OCI-LY3 (cell line): ENCODE measurements around the gene IQCM.
"Not testable (repeated sequence)": the region's sequence is repeated elsewhere in the genome, so short reads cannot be mapped to it uniquely, and the experiment has no call there.

ENCODE experiments used
- H2AFZ ChIP-seq: fragments of 200-600, 300-600 bp; shearing (Covaris generic); 2 replicates; pipeline ENCODE4 v1.6.0; 2014; ENCODE audit warnings: antibody characterized with exemption, low read depth, low read length
- H3K27ac ChIP-seq: fragments of 200-600, 300-600 bp; sonication (generic); 2 replicates; pipeline ENCODE4 v1.5.1; 2014; ENCODE audit warnings: mild to moderate bottlenecking, low read length, moderate library complexity, mixed read lengths
- H3K27me3 ChIP-seq: fragments of 200-600, 300-600 bp; sonication (generic); 2 replicates; pipeline ENCODE4 v1.6.1; 2014; ENCODE audit warnings: low read depth, low read length, mixed read lengths
- H3K36me3 ChIP-seq: fragments of 200-600, 300-600 bp; sonication (generic); replicated peaks from 2 replicates; pipeline ENCODE3; 2014; ENCODE audit warnings: low read depth, low read length, mixed read lengths
- H3K4me1 ChIP-seq: fragments of 300-600, 200-600 bp; sonication (generic); 2 replicates; pipeline ENCODE4 v1.6.1; 2014; ENCODE audit warnings: low read length, mixed read lengths
- H3K4me2 ChIP-seq: fragments of 200-600, 300-600 bp; sonication (generic); 2 replicates; pipeline ENCODE4 v1.6.1; 2014; ENCODE audit warnings: low read length, mixed read lengths
- H3K4me3 ChIP-seq: fragments of 300-600, 200-600 bp; sonication (generic); 2 replicates; pipeline ENCODE4 v1.5.1; 2014; ENCODE audit warnings: antibody characterized with exemption, mild to moderate bottlenecking, low read length, moderate library complexity
- H3K79me2 ChIP-seq: fragments of 300-600, 200-600 bp; shearing (Covaris generic); 2 replicates; pipeline ENCODE4 v1.6.1; 2014; ENCODE audit warnings: mild to moderate bottlenecking, low read length, mixed read lengths
- H3K9ac ChIP-seq: fragments of 300-600, 200-600 bp; shearing (Covaris generic); 2 replicates; pipeline ENCODE4 v1.6.0; 2014; ENCODE audit warnings: mild to moderate bottlenecking, low read length, moderate library complexity
- H3K9me3 ChIP-seq: fragments of 200-600, 300-600 bp; shearing (Covaris generic); 2 replicates; pipeline ENCODE4 v1.6.1; 2014; ENCODE audit warnings: low read length, mixed read lengths; ENCODE audit not compliant: insufficient read depth
- H4K20me1 ChIP-seq: fragments of 200-600, 300-600 bp; sonication (generic); 2 replicates; pipeline ENCODE4 v1.6.1; 2016; ENCODE audit warnings: low read length, mixed read lengths; ENCODE audit not compliant: insufficient read depth
- EZH2phosphoT487 ChIP-seq: fragments of 200-600 bp; shearing (Covaris generic); IDR thresholded peaks from 2 replicates; pipeline ENCODE4 v1.6.1; 2018; ENCODE audit warnings: antibody characterized with exemption, mixed run types, low read depth
- TF ChIP-seq, protein P1 (sequence below): fragments of 200-600, 300-600 bp; sonication (generic); IDR thresholded peaks from 2 replicates; pipeline ENCODE4 v1.5.1; 2014; ENCODE audit warnings: antibody characterized with exemption, low read length, low read depth

IQCM gene

DNA sequence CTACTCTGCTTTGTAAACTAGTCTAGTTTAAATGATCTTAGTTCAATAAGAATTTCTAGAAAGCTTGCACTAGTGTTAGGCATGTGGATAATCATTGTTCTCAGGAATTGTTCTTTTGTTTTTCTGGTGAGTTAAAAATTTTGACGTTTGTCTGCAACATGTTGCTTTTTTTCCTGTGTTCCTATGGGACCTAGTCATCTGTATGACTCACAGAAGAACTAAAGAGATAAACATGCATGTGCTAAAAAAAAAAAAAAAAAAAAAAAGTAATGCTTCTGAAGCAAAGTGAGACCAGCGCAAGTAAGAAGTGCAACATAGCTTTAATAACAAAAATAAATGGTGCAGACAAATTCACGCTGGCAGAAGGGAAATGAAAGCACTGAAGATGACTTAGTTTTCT is 471.2 kb downstream of the IQCM start:
- Histone ChIP-seq H3K79me2 (no peaks in the 10 kb centered on the region), H3K27me3 (no peaks in the 10 kb centered on the region), H3K9me3 (no peaks in the 10 kb centered on the region), H2AFZ (no peak overlapping the region), H3K4me3 (no peak overlapping the region), H4K20me1 (no peaks in the 10 kb centered on the region), H3K4me2 (no peak overlapping the region), H3K36me3 (no peaks in the 10 kb centered on the region), H3K4me1 (no peaks in the 10 kb centered on the region), H3K9ac (no peak overlapping the region), H3K27ac (no peak overlapping the region)
- TF ChIP-seq, protein P1, sequence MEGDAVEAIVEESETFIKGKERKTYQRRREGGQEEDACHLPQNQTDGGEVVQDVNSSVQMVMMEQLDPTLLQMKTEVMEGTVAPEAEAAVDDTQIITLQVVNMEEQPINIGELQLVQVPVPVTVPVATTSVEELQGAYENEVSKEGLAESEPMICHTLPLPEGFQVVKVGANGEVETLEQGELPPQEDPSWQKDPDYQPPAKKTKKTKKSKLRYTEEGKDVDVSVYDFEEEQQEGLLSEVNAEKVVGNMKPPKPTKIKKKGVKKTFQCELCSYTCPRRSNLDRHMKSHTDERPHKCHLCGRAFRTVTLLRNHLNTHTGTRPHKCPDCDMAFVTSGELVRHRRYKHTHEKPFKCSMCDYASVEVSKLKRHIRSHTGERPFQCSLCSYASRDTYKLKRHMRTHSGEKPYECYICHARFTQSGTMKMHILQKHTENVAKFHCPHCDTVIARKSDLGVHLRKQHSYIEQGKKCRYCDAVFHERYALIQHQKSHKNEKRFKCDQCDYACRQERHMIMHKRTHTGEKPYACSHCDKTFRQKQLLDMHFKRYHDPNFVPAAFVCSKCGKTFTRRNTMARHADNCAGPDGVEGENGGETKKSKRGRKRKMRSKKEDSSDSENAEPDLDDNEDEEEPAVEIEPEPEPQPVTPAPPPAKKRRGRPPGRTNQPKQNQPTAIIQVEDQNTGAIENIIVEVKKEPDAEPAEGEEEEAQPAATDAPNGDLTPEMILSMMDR = no peak
- no peak for TF ChIP-seq EZH2phosphoT487

GRCh38 chr4:149343614-149344013 is 472.0 kb downstream of the IQCM start:
- Histone ChIP-seq H3K27ac (no peak overlapping the region), H3K4me2 (no peak overlapping the region), H3K9ac (no peak overlapping the region), H3K4me3 (no peak overlapping the region), H3K4me1 (no peaks in the 10 kb centered on the region), H3K79me2 (no peaks in the 10 kb centered on the region), H3K9me3 (no peaks in the 10 kb centered on the region), H3K27me3 (no peaks in the 10 kb centered on the region), H2AFZ (0 out of 2 replicates have a peak overlapping the region, but pooled peaks have one; percentile 5), H4K20me1 (no peaks in the 10 kb centered on the region), H3K36me3 (no peaks in the 10 kb centered on the region)
- TF ChIP-seq EZH2phosphoT487 = no peak
- TF ChIP-seq, protein P1 = no peak

GRCh38 chr4:149341117-149341516 is 474.5 kb downstream of the IQCM start:
- H3K4me1 ChIP-seq, H2AFZ ChIP-seq, H3K9ac ChIP-seq, H3K4me3 ChIP-seq, H3K9me3 ChIP-seq, H4K20me1 ChIP-seq, H3K79me2 ChIP-seq, H3K27me3 ChIP-seq, H3K4me2 ChIP-seq, H3K27ac ChIP-seq, H3K36me3 ChIP-seq: not testable (repeated sequence)

- Histone ChIP-seq H2AFZ (no peak overlapping the region), H3K27ac (no peak overlapping the region), H3K4me1 (no peaks in the 10 kb centered on the region), H3K27me3 (no peaks in the 10 kb centered on the region), H3K36me3 (peaks cover 3% of the 10 kb centered on the region), H3K9me3 (peaks cover 6% of the 10 kb centered on the region), H3K4me2 (no peak overlapping the region), H3K4me3 (no peak overlapping the region), H3K9ac (no peak overlapping the region), H4K20me1 (no peaks in the 10 kb centered on the region), H3K79me2 (no peaks in the 10 kb centered on the region)
- TF ChIP-seq, protein P1 = no peak
- no peak for TF ChIP-seq EZH2phosphoT487
These were observed 487.5 kb downstream of the IQCM start for GRCh38 chr4:149328161-149328560.

- peaks cover 33% of the 10 kb centered on the region for H3K9me3 ChIP-seq
- TF ChIP-seq, protein P1 = no peak
- no peak for TF ChIP-seq EZH2phosphoT487
- H3K27me3 ChIP-seq = no peaks in the 10 kb centered on the region
- H3K9ac ChIP-seq = no peak overlapping the region
- H3K4me2 ChIP-seq = no peak overlapping the region
- no peak overlapping the region for H2AFZ ChIP-seq
- H4K20me1 ChIP-seq = no peaks in the 10 kb centered on the region
- H3K36me3 ChIP-seq = peaks cover 13% of the 10 kb centered on the region
- H3K4me1 ChIP-seq = no peaks in the 10 kb centered on the region
- no peaks in the 10 kb centered on the region for H3K79me2 ChIP-seq
- H3K27ac ChIP-seq = no peak overlapping the region
- no peak overlapping the region for H3K4me3 ChIP-seq
These were observed 493.4 kb downstream of the IQCM start for GRCh38 chr4:149322203-149322602.
